Neural cell (in vitro differentiated cells): ENCODE data around the gene GSN. TPM values are rescaled to one million over a fixed set of nuclear protein-coding genes. Genes with fewer than 3 reads are reported as not detected.

ENCODE experiments used
- H2AFZ ChIP-seq: fragments of 200-600, 300-800 bp; sonication (generic), shearing (Covaris generic); 2 replicates; pipeline ENCODE4 v1.6.0; 2014; ENCODE audit warnings: low read depth, mild to moderate bottlenecking, antibody characterized with exemption, low read length, moderate library complexity
- H3F3A ChIP-seq: fragments of 200-600 bp; shearing (Covaris generic); 2 replicates; pipeline ENCODE4 v1.6.1; 2016; ENCODE audit warnings: mild to moderate bottlenecking, moderate library complexity, mixed read lengths, antibody characterized with exemption, low read length; ENCODE audit not compliant: insufficient read depth, poor library complexity, severe bottlenecking
- H3K27ac ChIP-seq: fragments of 200-600, 300-800 bp; sonication (generic), shearing (Covaris generic); 2 replicates; pipeline ENCODE4 v1.5.1; 2014; ENCODE audit warnings: mild to moderate bottlenecking, low read length, moderate library complexity
- H3K27me3 ChIP-seq: fragments of 300-800, 200-600 bp; sonication (generic), shearing (Covaris generic); 2 replicates; pipeline ENCODE4 v1.6.0; 2014; ENCODE audit warnings: mild to moderate bottlenecking, low read depth, low read length, moderate library complexity; ENCODE audit not compliant: insufficient read depth
- H3K36me3 ChIP-seq: fragments of 300-800, 200-600 bp; sonication (generic), shearing (Covaris generic); 2 replicates; pipeline ENCODE4 v1.5.1; 2014; ENCODE audit warnings: mild to moderate bottlenecking, antibody characterized with exemption, low read length, moderate library complexity; ENCODE audit not compliant: insufficient read depth
- H3K4me2 ChIP-seq: fragments of 300-800, 200-600 bp; sonication (generic), shearing (Covaris generic); 2 replicates; pipeline ENCODE4 v1.6.0; 2014; ENCODE audit warnings: mild to moderate bottlenecking, low read length
- H3K4me3 ChIP-seq: fragments of 300-800, 200-600 bp; sonication (generic), shearing (Covaris generic); 2 replicates; pipeline ENCODE4 v1.5.1; 2014; ENCODE audit warnings: mild to moderate bottlenecking, low read length, moderate library complexity
- H3K79me2 ChIP-seq: fragments of 200-600 bp; shearing (Covaris generic); replicated peaks from 2 replicates; pipeline ENCODE4 v1.6.0; 2014; ENCODE audit warnings: mild to moderate bottlenecking, low read length, moderate library complexity; ENCODE audit not compliant: insufficient read depth
- H3K9ac ChIP-seq: fragments of 300-800, 200-600 bp; sonication (generic), shearing (Covaris generic); 2 replicates; pipeline ENCODE4 v1.6.1; 2016; ENCODE audit warnings: mild to moderate bottlenecking, low read length, mixed read lengths
- H3K9me2 ChIP-seq: fragments of 200-600 bp; shearing (Covaris generic); 2 replicates; pipeline ENCODE4 v1.6.1; 2016; ENCODE audit warnings: mild to moderate bottlenecking, low read length, mixed read lengths; ENCODE audit not compliant: insufficient read depth
- H3K9me3 ChIP-seq: fragments of 200-600, 300-800 bp; sonication (generic), shearing (Covaris generic); 2 replicates; pipeline ENCODE4 v1.6.1; 2016; ENCODE audit warnings: mild to moderate bottlenecking, mixed run types, low read length, moderate library complexity, mixed read lengths
- H4K20me1 ChIP-seq: fragments of 200-600 bp; shearing (Covaris generic); 2 replicates; pipeline ENCODE4 v1.6.1; 2016; ENCODE audit warnings: mild to moderate bottlenecking, mixed run types; ENCODE audit not compliant: insufficient read depth
- EP300 ChIP-seq: fragments of 450-650 bp; conservative IDR thresholded peaks from 2 replicates; pipeline ENCODE4 v1.6.1; 2014; ENCODE audit warnings: antibody characterized with exemption, mild to moderate bottlenecking, moderate library complexity; ENCODE audit not compliant: poor library complexity, severe bottlenecking
- EZH2 ChIP-seq: fragments of 200-600, 300-800 bp; shearing (Covaris generic), sonication (generic); IDR thresholded peaks from 2 replicates; pipeline ENCODE4 v1.6.1; 2014; ENCODE audit warnings: antibody characterized with exemption, low read length, borderline replicate concordance, mild to moderate bottlenecking; ENCODE audit not compliant: insufficient read depth, poor library complexity, severe bottlenecking
- MXI1 ChIP-seq: fragments of 450-650 bp; conservative IDR thresholded peaks from 2 replicates; pipeline ENCODE4 v1.6.1; 2014; ENCODE audit warnings: antibody characterized with exemption, mild to moderate bottlenecking; ENCODE audit not compliant: poor library complexity, severe bottlenecking
- POLR2AphosphoS5 ChIP-seq: IDR thresholded peaks from 2 replicates; pipeline ENCODE4 v1.6.1; 2012
- RAD21 ChIP-seq: fragments of 450-650 bp; conservative IDR thresholded peaks from 2 replicates; pipeline ENCODE4 v1.6.1; 2014; ENCODE audit warnings: antibody characterized with exemption, mild to moderate bottlenecking, moderate library complexity
- SMC3 ChIP-seq: fragments of 450-650 bp; conservative IDR thresholded peaks from 2 replicates; pipeline ENCODE4 v1.6.1; 2014; ENCODE audit warnings: antibody characterized with exemption, mild to moderate bottlenecking, moderate library complexity; ENCODE audit not compliant: poor library complexity
- TAF1 ChIP-seq: IDR thresholded peaks from 2 replicates; pipeline ENCODE4 v1.6.1; 2012; ENCODE audit warnings: low read depth
- polyA plus RNA-seq: library from polyadenylated mRNA; depleted of rRNA; stranded (reverse); fragments of >200 nt; gene quantifications from 2 replicates; pipeline ENCODE4 v1.2.3, GENCODE V29; 2014
- TF ChIP-seq, protein P1 (sequence below): IDR thresholded peaks from 2 replicates; pipeline ENCODE4 v1.6.1; 2012; ENCODE audit warnings: borderline replicate concordance
- TF ChIP-seq, protein P2 (sequence below): fragments of 450-650 bp; IDR thresholded peaks from 2 replicates; pipeline ENCODE4 v1.5.1; 2014; ENCODE audit warnings: antibody characterized with exemption, mild to moderate bottlenecking, moderate library complexity; ENCODE audit not compliant: poor library complexity, severe bottlenecking

The GSN gene
- polyA plus RNA-seq, 1 donor from 2014 or later: 2.4 TPM

DNA sequence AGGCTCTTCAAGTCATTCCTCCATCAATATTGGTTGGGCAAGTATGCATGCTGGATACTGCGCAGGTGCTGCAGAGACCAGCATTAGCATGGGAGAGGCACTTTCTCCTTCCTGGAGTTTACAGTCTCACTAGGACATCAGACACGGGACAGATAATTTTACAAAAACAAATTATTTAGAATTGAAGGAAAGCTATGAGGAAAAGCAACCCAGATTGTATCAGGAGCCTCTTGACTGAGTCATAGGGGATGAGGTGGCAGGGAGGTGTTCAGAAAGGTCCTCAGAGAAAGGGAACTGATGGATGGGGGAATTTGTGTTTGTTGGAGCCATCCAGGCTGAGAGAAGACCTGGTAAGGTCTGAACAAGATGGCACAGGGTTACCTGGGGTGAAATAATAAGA lies 41.8 kb upstream of the GSN start:
- H3K4me2 ChIP-seq: no peak overlapping the region
- H3K79me2 ChIP-seq: no peaks in the 10 kb centered on the region
- H3K27ac ChIP-seq: no peak overlapping the region
- no peaks in the 10 kb centered on the region for H3K9me3 ChIP-seq
- H3K27me3 ChIP-seq: no peaks in the 10 kb centered on the region
- H4K20me1 ChIP-seq: no peaks in the 10 kb centered on the region
- TF ChIP-seq TAF1 (no peak), MXI1 (no peak)
- TF ChIP-seq, protein P1, sequence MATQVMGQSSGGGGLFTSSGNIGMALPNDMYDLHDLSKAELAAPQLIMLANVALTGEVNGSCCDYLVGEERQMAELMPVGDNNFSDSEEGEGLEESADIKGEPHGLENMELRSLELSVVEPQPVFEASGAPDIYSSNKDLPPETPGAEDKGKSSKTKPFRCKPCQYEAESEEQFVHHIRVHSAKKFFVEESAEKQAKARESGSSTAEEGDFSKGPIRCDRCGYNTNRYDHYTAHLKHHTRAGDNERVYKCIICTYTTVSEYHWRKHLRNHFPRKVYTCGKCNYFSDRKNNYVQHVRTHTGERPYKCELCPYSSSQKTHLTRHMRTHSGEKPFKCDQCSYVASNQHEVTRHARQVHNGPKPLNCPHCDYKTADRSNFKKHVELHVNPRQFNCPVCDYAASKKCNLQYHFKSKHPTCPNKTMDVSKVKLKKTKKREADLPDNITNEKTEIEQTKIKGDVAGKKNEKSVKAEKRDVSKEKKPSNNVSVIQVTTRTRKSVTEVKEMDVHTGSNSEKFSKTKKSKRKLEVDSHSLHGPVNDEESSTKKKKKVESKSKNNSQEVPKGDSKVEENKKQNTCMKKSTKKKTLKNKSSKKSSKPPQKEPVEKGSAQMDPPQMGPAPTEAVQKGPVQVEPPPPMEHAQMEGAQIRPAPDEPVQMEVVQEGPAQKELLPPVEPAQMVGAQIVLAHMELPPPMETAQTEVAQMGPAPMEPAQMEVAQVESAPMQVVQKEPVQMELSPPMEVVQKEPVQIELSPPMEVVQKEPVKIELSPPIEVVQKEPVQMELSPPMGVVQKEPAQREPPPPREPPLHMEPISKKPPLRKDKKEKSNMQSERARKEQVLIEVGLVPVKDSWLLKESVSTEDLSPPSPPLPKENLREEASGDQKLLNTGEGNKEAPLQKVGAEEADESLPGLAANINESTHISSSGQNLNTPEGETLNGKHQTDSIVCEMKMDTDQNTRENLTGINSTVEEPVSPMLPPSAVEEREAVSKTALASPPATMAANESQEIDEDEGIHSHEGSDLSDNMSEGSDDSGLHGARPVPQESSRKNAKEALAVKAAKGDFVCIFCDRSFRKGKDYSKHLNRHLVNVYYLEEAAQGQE: no peak
- H3K36me3 ChIP-seq: no peaks in the 10 kb centered on the region
- H3K9me2 ChIP-seq: no peaks in the 10 kb centered on the region
- no peak overlapping the region for H3K4me3 ChIP-seq
- no peak overlapping the region for H2AFZ ChIP-seq
- H3K9ac ChIP-seq: no peak overlapping the region
- H3F3A ChIP-seq: no peaks in the 10 kb centered on the region

DNA sequence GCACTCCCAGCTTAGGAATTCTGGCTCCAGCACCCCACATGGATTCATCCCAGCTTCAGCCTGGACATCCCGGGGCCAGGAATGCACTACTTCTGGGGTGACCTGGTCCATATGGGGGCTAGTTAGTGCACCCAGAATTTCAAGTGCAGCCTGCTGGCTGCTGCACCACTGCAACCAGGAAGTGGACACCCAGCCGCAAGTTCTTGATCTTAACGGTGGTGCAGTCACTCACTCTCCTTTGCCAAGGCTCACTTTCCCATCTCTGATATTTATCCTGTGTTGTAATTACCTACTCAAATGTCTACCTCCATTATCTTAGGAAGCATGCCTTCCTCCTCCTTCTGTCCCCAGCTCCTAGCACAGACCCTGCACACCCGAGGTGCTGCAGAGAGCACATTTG lies 40.1 kb upstream of the GSN start:
- H3K36me3 ChIP-seq: no peaks in the 10 kb centered on the region
- TF ChIP-seq EP300 (no peak), EZH2 (no peak), RAD21 (no peak), TAF1 (no peak), POLR2AphosphoS5 (no peak), SMC3 (no peak), MXI1 (no peak)
- TF ChIP-seq, protein P1: no peak
- TF ChIP-seq, protein P2, sequence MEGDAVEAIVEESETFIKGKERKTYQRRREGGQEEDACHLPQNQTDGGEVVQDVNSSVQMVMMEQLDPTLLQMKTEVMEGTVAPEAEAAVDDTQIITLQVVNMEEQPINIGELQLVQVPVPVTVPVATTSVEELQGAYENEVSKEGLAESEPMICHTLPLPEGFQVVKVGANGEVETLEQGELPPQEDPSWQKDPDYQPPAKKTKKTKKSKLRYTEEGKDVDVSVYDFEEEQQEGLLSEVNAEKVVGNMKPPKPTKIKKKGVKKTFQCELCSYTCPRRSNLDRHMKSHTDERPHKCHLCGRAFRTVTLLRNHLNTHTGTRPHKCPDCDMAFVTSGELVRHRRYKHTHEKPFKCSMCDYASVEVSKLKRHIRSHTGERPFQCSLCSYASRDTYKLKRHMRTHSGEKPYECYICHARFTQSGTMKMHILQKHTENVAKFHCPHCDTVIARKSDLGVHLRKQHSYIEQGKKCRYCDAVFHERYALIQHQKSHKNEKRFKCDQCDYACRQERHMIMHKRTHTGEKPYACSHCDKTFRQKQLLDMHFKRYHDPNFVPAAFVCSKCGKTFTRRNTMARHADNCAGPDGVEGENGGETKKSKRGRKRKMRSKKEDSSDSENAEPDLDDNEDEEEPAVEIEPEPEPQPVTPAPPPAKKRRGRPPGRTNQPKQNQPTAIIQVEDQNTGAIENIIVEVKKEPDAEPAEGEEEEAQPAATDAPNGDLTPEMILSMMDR: no peak
- no peak overlapping the region for H3K9ac ChIP-seq
- no peaks in the 10 kb centered on the region for H3K9me3 ChIP-seq
- H3K79me2 ChIP-seq: no peaks in the 10 kb centered on the region
- H3K9me2 ChIP-seq: no peaks in the 10 kb centered on the region
- no peak overlapping the region for H3K27ac ChIP-seq
- no peaks in the 10 kb centered on the region for H3K27me3 ChIP-seq
- no peak overlapping the region for H3K4me3 ChIP-seq
- no peaks in the 10 kb centered on the region for H4K20me1 ChIP-seq
- H2AFZ ChIP-seq: no peak overlapping the region
- H3K4me2 ChIP-seq: no peak overlapping the region
- H3F3A ChIP-seq: no peaks in the 10 kb centered on the region
